Peyer's patch (tissue), 4 donors: Measurements from ENCODE around the gene RADIL.

Source experiments
- POLR2A ChIP-seq, 2 donors: fragments of 450-650 bp; IDR thresholded peaks; one replicate each; pipeline ENCODE4 v1.5.1; 2017; ENCODE audit warnings: antibody characterized with exemption in 2 of 2, mild to moderate bottlenecking in 2 of 2, moderate library complexity in 2 of 2
- TF ChIP-seq, protein P1 (sequence below), 6 experiments: fragments of 450-650 bp in 4 of 6; fragments of 200-600 bp in 2 of 6; sonication (generic) in 1 of 6; IDR thresholded peaks; one replicate each; pipeline ENCODE4 v1.5.1; 2017 to 2019; ENCODE audit warnings: antibody characterized with exemption in 6 of 6, mild to moderate bottlenecking in 3 of 6, moderate library complexity in 1 of 6

DNA sequence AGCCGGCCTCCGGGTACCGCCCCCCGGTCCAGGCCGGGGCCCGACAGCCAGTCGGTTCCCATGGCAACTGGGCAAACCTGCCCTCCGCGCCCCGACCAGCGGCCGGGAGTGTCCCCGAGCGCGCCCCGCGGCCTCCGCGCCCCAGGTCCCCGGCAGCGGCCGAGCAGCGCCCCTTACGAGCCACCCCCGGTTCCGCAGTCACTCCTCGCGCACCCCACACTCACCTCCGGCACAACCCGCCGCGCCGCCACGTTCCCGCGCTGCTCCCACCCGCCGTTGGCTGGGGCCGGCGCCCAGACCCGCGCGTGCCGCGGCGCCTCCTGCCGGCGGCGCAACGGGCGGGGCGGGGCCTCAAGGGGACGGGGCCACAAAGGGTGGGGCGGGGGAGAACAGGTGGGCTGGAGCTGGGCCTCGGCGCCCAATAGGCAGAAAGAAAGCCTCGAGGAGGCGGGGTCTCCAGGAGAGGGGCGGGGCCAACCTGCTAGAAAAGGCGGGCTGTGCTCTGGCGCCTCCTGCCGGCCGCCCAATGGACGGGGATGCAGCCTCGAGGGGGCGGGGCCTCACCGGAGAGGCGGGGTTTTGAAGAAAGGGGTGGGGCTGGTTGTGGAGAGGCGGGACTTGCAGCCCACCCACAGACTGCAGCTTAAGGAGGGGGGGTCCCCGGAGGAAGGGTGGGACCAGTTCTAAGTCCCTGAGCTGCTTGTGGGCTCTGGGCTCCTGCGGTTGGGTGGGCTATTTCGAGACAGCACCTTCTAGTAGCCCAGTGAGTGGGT lies at the start of gene RADIL:
- TF ChIP-seq, protein P1, sequence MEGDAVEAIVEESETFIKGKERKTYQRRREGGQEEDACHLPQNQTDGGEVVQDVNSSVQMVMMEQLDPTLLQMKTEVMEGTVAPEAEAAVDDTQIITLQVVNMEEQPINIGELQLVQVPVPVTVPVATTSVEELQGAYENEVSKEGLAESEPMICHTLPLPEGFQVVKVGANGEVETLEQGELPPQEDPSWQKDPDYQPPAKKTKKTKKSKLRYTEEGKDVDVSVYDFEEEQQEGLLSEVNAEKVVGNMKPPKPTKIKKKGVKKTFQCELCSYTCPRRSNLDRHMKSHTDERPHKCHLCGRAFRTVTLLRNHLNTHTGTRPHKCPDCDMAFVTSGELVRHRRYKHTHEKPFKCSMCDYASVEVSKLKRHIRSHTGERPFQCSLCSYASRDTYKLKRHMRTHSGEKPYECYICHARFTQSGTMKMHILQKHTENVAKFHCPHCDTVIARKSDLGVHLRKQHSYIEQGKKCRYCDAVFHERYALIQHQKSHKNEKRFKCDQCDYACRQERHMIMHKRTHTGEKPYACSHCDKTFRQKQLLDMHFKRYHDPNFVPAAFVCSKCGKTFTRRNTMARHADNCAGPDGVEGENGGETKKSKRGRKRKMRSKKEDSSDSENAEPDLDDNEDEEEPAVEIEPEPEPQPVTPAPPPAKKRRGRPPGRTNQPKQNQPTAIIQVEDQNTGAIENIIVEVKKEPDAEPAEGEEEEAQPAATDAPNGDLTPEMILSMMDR (IDR thresholded peaks at IDR 0.05) = peak in 4 of 6 experiments; percentile 33 to 56 (median 40)
- no peak for TF ChIP-seq POLR2A (IDR thresholded peaks at IDR 0.05)
